Measurements from ENCODE around the gene FSIP2.

- TF ChIP-seq, protein P1, sequence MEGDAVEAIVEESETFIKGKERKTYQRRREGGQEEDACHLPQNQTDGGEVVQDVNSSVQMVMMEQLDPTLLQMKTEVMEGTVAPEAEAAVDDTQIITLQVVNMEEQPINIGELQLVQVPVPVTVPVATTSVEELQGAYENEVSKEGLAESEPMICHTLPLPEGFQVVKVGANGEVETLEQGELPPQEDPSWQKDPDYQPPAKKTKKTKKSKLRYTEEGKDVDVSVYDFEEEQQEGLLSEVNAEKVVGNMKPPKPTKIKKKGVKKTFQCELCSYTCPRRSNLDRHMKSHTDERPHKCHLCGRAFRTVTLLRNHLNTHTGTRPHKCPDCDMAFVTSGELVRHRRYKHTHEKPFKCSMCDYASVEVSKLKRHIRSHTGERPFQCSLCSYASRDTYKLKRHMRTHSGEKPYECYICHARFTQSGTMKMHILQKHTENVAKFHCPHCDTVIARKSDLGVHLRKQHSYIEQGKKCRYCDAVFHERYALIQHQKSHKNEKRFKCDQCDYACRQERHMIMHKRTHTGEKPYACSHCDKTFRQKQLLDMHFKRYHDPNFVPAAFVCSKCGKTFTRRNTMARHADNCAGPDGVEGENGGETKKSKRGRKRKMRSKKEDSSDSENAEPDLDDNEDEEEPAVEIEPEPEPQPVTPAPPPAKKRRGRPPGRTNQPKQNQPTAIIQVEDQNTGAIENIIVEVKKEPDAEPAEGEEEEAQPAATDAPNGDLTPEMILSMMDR (IDR thresholded peaks at IDR 0.05) = no peak
- TF ChIP-seq ZFX (IDR thresholded peaks at IDR 0.05; ENCODE audit: borderline replicate concordance) = no peak
Observed at GRCh38 chr2:185796758-185797157, 58.2 kb downstream of the FSIP2 start.

Data from 22Rv1 (cell line).